ENCODE measurements around the gene OTUD5. TPM values are rescaled to one million over a fixed set of nuclear protein-coding genes. Genes with fewer than 3 reads are reported as not detected.

The OTUD5 gene
- total RNA-seq, 1 donor from 2014 or later = 44.5 TPM

DNA sequence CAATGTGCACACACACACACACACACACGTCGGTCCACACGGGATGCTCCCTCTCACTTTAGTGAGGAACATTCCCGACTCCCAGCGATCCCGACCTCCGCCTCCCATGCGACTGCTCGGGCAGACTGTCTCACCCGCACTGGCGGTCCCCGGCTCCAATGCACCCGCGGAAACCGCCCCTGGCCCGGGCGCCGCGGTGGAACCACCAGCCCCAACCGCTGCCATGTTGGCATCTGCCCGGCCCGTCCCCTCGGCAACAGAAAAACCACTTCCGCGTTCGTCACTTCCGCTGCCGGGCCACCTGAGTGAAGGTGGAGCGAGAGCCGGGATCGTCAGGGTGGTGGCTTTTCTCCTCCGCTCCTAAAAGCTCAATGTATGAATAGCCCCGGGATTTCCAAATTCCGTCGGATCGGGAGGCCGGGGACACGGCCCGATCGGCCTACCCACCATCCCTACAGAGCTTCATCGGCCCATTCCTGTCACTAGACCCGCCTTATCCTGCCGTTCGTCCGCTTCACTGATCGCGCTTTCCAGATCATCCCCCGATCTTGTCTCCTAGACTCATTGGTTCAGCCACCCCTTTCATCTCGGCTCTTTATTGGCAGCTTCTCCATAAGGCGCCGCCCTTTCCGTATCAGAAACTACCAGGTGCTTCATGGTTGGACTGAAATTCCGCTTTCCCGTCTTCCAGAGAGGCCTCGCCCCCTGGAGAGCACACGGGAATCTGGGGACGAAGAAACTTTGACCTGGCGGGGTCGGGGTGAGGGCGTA, 45.8 kb downstream of the OTUD5 start, which contains the start of gene SLC35A2:
Gene SLC35A2 (minus strand): TSS at position 235 of the 771 bp plus-strand sequence. CDS start 10 bp downstream, at position 225.
- peak; percentile 80 for DNase-seq (ENCODE audit: low spot score)

DNA sequence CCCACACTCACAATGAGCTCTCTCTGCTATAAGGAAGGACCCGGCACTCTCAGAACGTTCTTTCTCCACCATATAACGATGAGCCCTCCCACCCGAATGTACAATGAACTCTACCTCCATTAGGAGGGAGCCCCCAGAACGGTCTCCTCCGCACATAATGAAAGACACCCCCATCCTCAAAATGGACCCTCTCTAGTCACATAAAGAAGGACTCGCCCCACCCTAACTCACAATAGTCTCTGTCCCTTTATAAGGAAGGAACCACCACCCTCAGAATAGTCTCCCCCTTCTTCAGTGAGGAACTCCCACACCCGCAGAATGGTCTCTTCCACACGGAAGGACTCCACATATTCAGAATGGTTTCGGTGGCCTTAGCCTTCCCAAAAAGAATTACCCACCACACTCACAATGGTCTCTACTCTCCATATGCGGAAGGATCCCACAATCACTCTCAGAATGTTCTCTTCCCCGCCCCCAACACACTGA, 46.4 kb downstream of the OTUD5 start:
- no peak for DNase-seq (ENCODE audit: low spot score)

DNA sequence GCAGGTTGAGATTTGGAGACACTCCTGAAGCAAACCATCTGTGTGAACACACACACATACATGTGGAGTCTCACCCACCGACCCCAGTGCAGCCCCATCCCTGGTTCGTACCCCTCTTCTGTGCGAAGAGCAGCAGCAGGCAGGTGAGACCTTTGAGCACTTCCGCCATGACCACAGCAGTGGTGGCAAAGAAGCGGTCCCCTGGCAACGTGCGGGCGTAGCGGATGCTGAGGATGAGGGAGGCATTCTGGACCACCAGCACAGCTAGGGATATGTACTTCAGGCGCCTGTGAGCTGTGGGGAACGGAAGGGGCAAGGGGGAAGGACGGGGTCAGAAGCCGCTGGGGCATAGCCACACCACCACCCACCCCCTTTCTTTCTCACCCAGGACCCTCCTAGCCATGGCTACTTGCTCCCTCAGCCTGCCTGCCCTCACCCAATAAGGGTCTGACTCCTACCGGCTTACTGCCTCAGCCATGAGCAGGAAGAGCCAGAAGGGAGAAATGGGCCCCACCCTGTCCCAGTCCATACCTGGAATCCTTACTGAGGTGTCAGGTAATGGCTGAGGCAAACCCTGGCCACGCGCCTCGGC, 47.6 kb downstream of the OTUD5 start:
- DNase-seq (ENCODE audit: low spot score) = no peak

DNA sequence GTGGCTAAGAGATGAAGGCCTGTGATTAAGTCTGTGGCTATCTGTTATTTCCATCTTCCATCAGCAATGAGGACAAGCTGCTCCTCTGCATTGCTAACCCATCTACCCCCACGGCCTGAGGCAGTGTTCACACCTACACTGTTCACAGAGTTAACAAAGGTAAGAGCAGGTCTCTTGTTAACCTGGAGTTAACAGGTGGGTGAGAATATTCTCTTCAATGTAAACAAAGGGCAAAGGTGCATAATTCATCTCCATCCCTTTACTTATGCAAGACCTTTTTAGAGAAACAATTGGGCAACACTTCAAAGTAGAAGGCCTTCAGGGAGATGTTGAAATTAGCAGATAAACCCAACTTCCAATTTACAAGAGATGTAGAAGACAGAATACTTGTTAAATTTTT, 48.8 kb downstream of the OTUD5 start:
- DNase-seq (ENCODE audit: low spot score) = no peak

DNA sequence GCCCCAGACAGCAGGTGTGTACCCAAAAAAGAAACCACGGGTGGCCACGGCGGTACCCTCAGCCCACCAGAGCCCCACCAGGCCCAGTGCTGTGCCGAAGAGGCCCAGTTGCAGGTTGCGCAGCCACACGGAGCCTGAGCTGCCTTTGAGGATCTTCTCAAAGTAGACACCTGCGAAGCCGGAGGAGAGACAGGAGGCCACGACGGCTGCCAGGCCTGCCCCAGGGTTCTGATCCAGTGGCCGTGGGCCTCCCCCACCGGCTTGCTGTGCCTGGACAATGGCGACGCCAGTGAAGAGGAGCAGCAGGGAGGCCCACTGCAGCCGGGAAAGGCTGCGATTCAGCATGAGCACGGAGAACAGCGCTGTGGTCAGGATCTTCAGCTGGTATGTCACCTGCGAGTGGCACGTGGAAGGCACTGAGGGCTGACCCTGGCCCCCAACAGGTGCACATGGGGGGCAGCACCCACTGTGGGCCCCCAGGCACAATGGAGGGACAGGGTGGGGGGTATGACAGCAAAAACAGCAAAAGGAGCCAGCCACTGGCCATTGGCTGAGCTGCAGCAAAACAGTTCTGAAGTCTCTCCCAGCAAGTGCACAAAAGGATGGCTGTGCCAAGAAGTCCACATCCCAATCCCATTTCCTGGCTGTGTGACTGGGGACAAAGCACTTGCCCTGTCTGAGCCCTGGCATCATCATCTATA, 52.2 kb downstream of the OTUD5 start:
- DNase-seq (ENCODE audit: low spot score) = no peak

DNA sequence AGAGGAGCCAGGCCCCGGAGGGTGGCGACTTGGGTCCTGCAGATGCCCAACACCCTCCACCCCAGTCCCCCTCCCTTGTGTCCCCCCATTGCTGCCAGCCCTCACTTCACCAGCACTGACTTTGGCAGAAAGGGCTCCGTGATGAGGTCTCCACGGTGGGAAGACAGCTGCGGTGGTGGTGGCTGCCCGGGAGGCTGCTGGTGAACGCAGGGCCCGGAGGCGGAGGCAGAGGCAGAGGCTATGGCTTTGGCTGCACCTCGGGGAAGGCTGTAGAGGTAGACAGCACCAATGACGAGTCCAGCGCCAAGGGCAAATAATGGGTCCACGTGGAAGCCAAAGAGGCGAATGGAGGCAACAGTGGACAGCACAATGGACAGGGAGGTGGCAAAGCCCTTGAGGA, 52.8 kb downstream of the OTUD5 start:
- DNase-seq (ENCODE audit: low spot score) = no peak

DNA sequence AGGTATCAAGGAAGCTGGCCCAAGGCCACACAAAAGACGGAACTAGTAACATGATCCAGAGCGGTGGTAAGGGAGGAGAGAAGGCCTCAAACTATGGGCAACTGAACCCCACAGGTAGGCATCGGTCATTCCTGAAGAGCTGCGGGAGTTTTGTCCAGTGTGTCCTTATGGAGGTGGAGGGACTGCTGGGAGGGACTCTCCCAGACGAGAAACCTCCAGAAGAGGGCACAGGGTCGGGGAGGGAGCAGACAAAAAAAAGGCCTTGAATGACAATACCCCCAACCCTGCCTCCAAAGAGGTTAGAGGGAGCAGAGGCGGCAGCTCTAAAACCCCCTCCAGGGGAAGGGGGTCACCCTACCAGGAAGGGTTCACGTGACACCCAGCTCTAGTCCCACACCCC, 53.2 kb downstream of the OTUD5 start:
- DNase-seq (ENCODE audit: low spot score) = no peak

DNA sequence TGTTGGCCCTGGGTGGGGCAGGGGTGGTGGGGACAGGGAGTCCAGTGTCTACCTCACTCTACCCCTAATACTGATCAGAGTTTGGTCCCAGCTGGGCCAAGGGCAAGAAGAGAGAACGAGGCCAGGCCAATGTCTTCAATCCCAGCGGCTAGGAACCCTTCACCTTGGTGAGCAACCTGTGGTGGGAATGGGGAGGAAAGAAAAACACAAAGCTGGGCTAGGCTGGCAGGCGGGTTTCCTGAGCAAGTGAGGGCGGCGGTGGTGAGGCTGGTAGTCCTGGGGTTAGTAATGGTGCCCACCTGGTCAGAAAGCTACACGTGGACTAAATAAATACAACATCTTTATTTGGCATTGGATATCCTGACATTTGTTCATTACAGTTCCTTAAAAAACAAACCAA, 54.1 kb downstream of the OTUD5 start:
- no peak for DNase-seq (ENCODE audit: low spot score)

DNA sequence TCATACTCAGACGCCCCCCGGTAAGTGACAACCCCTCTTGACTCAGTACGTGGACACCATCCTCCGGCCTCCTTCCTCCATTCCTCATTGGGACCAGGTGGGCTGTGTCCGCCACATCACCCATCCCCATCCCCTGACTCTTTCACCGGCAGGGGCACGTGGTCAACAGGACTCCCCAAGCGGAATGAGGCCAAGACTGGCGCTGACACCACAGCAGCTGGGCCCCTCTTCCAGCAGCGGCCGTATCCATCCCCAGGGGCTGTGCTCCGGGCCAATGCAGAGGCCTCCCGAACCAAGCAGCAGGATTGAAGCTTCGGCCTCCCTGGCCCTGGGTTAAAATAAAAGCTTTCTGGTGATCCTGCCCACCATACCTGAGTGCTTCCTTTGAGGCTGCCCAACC, 54.6 kb downstream of the OTUD5 start:
- DNase-seq (ENCODE audit: low spot score) = no peak

DNA sequence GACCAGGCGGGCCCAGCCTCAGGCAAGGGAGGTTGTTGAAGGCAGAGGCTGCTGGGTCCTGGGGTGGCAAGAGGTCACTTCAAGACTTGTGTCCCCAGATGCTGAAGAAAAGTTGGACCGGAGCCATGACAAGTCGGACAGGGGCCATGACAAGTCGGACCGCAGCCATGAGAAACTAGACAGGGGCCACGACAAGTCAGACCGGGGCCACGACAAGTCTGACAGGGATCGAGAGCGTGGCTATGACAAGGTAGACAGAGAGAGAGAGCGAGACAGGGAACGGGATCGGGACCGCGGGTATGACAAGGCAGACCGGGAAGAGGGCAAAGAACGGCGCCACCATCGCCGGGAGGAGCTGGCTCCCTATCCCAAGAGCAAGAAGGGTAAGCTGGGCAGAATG, 55.3 kb downstream of the OTUD5 start:
- no peak for DNase-seq (ENCODE audit: low spot score)

DNA sequence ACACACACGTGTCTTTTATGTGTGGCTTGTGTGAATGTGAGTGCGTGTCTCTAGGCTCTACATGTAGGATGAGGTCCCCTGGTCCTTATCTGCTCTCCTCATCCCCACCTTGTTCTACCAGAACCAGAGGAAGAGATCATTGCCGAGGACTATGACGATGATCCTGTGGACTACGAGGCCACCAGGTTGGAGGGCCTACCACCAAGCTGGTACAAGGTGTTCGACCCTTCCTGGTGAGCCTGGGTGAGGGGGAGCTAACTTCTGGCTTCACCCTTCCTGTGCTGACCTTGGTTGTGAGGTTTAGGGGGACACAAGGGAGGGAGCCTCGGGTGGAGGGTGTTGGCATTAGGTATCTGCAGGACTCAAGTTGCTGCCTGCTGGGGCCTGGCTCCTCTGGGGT, 56.3 kb downstream of the OTUD5 start:
- no peak for DNase-seq (ENCODE audit: low spot score)

DNA sequence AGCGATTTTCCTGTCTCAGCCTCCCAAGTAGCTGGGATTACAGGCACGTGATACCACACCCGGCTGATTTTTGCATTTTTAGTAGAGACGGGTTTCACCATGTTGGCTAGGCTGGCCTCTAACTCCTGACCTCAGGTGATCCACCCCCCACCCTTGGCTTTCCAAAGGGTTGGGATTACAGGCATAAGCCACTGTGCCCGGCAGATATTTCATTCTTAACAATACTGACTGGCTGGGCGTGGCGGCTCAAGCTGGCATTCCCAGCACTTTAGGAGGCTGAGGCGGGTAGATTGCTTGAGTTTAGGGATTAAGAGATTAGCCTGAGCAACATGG, 58.4 kb downstream of the OTUD5 start:
- DNase-seq (ENCODE audit: low spot score) = no peak

DNA sequence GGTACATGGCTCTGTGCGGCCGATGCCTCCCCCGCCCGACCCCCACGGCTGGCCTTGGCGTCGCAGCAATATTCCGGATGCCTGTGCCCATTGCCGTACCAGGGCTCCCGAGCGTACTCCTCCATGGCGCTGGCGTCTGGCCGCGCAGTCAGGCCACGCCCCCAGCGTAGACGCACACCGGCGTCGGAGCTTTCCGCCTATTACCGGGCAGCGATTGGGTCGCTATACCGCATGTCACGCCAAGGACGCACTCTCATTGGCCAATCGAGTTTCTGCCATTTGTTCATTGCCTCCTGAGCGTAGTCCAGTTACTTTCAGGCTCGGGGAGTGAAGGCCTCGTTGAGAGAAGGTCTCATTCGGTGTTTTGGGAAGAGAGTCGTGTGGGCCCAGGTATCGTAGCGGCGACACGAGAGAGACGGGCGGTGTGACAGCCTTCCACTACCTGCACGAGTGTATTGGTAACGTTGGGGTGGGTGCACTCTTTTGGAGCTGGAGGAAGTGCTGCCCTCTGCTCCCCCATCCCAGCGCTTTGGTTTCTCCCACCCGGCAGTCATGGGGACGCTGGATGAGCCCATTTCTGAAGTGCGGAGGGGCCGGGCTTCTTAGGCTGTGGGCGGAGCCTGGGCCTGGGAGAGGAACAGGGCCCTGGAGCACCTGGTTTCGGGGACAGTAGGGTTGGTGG, 59.6 kb downstream of the OTUD5 start, which contains the start of the genes PQBP1 and TIMM17B:
Gene PQBP1 (plus strand): TSS at position 306 of the 682 bp plus-strand sequence. CDS start 580 bp downstream, outside the sequence.
Gene TIMM17B (minus strand): TSS at position 144 of the 682 bp plus-strand sequence. CDS start 19 bp downstream, at position 125.
- DNase-seq (ENCODE audit: low spot score) = peak; percentile 97

DNA sequence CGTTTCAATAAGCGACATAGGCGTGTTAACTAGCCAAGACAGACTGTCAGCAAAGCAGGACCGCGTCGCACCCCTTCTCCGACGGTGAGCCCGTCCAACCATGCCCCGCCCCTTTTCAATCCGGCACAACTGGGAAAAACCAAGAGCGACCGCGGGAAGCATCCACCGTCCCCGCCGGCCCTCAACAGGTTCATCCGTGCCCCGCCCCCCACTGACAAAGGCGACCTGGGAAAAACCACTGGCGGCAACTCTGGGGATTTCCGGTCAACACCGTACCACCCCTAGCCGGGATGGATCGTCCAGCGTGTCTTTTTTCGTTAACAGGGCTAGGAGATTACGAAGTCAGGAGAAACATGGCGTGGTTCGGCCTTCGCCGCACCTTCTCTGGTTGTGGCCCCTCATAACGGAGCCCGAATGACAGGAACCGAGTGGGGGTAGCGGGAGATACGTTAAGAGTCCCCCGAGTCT, 60.2 kb downstream of the OTUD5 start:
- peak; percentile 59 for DNase-seq (ENCODE audit: low spot score)

DNA sequence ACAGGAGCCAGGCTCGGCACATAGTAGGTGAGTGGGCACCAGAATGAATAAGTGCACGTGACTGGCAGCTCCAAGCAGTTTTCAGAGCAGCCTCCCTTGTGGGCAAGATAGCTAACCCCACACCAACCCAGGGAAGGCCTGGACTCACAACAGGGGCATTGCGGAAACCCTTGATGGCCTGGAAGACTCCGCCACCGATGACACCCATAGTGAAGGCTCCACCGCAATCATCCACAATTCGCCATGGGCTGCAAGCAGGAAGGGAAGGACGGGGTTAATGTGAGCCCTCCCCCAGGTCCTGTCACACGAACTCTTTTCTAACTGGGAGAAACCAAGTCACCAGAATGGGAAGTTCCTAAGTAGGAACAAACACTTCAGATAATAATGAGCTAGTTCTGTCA, 60.8 kb downstream of the OTUD5 start:
- no peak for DNase-seq (ENCODE audit: low spot score)

DNA sequence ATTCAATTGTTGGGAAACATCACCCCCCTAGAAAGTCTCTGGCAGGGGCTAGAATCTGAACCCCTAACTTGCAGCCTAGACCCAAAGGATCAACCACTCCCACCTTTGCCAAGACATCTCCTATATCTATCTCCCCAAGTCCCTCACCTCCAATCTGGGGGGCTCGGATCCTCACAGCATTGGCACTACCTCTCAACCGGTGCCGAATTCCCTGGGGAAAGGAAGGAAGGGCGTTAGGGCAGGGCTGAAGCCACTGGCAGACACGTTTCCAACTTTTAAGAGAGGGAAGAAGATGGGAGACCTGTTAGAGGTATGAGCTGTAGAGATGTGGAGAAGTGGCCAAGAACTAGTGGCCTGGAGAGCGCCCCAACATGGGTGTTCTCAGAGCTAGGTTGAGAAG, 62.5 kb downstream of the OTUD5 start:
- DNase-seq (ENCODE audit: low spot score) = no peak

DNA sequence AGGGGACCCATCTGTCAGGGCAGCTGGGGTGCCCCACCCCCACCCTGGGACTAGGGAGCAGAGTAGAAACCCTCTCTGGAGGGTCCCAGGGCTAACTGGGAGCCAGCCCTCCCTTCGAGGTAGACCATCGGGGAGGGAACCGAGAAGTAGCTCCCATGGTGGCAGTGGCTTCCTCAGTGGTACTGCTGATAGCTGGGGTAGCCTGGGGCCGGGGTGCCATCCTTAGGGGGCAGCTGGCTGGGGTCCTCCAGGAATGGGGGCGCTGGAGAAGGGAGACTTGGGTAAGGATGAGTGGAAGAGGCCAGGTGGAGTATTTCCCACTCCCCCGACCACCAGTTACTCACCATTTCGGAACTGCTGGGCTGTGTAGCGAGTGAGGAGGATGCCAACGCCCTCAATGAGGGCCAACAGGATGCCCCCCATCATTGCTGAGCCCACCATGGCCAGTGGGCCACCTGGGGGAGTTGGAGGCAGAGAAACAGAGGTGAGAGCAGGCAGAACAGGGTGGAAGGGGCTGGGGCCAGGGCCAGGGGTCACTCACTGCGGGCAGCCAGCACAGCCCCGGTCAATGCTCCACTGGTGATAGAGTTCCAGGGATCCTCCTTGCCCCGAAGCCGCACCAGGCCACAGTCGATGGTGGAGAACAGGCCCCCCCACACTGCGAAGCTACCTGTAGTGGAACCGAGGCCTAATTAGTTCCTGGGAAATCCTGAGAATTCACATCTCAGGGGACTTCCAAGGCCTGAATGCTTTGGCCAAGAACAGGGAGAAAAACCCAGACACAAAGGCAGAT, 63.7 kb downstream of the OTUD5 start:
- DNase-seq (ENCODE audit: low spot score) = no peak

DNA sequence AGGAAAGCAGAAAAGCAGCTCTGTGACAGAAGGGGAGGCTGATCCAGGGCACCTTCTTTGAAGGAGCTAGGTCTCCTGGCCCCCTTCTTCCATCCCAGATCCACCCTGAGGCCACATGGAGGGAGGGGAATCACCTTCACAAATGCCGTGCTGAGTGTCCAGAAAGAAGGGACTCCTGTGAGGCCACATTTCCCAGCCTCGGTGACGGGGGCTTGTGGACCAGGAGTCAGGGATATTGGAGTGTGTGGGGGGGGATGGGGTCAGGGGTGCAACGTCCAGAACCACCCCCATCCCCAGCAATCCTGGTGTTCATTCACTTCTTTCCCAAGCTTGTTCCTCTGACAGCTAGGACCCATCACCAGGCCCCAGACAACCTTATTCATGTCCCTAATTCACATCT, 64.5 kb downstream of the OTUD5 start:
- no peak for DNase-seq (ENCODE audit: low spot score)

DNA sequence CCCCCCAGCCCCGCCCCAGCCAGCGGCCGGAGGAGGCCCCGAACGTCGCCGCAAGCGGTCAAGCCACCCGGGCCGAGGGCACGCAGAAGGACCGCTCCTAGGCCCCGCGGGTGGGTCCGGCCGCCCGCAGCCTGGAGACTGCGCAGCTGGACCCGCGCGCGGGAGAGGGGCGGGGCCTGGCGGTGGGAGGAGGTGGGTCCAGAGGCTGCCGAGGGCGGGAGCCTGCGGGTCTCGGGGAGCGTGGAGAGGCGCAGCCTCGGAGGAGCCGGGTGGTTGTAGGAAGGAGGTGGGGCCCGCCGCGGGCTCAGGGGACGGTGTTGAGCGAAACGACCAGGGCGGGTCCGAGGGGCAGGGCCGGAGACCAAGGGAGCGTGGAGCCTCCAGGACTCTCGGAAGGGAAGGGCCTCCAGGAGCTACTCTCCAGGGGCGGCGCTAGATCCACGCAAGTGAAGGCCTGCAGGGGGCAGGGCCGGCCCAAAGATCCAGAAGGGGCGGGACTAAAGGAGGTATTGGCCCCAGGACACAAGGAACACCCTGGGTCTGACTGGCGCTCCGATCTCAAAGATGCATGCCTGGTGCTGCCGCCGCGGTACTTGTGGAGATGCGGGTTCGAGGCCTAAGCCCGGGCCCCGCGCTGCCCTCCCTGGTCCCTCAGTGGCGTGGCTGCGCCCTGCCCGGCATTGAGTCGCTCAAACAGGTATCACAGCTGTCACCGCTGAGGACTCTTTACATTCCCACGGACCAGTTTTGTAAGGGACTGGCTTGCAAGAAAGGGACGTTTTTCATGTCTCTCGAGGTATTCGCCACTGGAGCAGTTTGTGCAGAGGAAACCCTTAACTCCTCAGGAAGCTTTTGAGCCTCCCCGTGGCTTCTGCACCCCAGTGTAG, 65.8 kb downstream of the OTUD5 start:
- peak; percentile 94 for DNase-seq (ENCODE audit: low spot score)

DNA sequence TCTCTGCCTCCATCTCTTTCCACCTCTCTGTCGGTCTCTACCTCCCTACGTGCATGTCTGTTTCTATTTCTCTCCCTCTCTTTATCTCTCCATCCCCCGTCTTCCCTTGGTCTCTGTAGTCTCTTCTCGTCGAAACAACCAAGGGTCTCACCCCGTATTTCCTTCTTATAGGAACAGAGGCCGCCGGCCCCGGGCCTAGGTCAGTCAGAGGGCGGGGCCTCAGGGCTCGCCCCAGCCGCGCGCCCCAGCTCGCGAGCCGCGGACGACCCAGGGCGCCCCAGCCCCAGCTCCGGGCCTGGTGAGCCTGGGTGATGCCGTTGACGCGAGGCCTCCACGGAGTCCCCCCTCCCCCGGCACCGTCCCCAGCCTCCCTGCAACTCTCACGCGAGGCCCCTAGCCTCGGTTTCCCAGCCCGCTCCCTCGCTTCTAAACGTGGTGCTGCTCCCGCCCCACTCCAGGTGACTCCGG, 66.4 kb downstream of the OTUD5 start:
- no peak for DNase-seq (ENCODE audit: low spot score)
